SK-N-DZ (cell line): Measurements from ENCODE around the gene SERTAD3.
"Not testable (repeated sequence)": the region's sequence is repeated elsewhere in the genome, so short reads cannot be mapped to it uniquely, and the experiment has no call there.

Experiments used
- DNase-seq: peaks from one replicate; pipeline ENCODE4 v3.0.0-alpha.2; 2015; ENCODE audit warnings: low spot score
- small RNA-seq, 2 experiments: library from RNA; depleted of rRNA; stranded (forward); fragments of <200 nt; gene quantifications; one replicate each; pipeline ENCODE3, GENCODE V24; 2014

Gene SERTAD3

DNA sequence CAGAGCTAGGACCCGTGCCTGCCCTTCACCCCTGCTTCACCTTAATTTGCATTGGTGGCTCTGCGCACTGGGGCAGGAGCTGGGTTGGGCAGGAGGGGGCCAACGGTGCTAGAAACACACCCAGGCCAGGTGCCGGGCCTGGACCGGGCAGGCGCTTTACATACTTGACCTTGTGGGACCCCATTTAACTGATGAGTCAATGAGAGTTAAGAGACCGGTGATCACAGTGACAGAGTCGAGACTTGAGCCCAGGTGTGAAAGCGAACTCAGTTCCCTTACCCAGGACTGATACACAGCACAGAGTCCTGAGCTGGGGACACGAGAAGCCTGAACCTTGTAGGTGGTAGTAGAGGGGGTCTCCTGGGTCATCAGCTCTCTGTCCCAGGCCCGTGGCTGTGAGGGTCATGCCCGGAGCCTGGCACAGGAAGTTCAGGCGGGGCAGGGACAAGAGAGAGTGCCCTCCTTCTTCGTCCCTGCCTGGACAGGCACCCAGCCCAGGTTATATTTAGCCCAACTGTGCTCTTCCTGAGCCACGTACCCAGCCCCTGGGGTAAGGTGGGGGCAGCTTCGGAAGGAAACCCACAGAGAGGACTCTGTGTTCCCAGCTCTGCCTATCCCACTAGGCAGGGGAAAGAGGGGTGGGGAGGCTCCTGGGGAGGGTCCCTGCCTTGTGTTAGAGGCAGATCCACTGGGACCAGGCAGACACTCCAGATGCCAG, 32.9 kb downstream of the SERTAD3 start:
- DNase-seq: no peak

DNA sequence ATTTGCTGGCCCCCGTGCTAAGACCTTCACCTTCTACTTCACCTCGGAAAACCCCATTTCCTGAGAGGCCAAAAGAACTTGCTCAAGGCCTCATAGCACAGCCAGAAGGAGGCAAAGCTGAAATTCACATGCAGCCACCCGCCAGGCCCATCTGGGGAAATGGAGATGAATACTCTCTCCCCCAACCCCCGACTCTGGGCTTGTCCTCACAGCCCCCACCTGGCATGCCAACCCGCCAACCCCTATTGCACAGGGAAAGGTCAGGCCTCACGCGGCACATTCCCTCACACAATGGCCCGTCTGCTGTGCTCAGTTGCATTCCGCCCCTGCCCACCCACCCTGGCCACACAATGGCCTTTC, 34.1 kb downstream of the SERTAD3 start:
- DNase-seq: no peak

DNA sequence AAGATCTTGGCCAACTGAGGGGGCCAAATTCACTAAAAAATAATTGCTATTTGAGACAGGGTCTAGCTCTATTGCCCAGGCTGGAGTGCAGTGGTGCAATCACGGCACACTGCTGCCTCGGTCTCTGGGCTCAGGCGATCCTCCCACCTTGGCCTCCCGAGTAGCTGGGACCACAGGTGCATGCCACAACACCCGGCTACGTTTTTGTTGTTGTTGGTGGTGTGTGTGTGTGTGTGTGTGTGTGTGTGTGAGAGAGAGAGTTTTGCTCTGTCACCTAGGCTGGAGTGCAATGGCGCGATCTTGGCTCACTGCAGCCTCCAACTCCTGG, 35.6 kb downstream of the SERTAD3 start:
- DNase-seq: not testable (repeated sequence)

GRCh38 chr19:40407714-40408597, 36.2 kb downstream of the SERTAD3 start:
- DNase-seq: no peak

DNA sequence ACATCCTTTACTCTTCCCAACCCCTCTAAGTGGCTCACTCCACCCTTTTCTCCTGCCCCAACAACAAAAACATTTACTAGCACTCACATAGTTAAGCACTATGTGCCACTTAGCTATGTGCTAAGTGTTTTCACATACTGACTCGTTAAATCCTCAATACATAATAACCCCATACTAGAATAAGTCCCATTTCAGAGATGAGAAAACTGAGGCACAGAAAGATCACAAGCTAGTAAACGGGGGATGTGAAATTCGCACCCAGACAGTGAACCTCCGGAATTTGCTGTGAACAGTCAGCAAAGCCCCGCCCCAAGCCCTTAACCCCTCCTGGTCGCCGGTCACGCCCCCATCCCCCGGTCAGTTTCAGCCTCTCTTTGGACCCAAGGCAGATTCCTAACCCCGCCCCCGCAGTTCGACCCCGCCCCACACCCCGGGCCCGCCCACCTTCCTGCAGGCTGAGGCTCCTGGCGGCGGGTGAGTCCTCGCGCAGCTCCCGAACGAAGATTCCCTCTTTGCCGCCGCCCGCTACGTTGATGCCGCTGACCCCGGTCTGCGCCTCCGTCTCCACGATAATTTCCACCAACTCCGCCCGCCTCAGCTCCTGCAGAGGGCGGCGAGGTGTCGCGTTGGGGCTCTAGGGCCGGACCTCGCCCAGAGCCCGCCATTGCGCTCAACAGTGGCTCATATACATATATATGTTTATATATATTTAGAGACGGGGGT, 40.7 kb downstream of the SERTAD3 start:
- peak; percentile 78 for DNase-seq

- DNase-seq: no peak
Measured at GRCh38 chr19:40400559-40400958, 43.6 kb downstream of the SERTAD3 start.

- DNase-seq: peak; percentile 65
Measured at GRCh38 chr19:40398417-40399131, 45.6 kb downstream of the SERTAD3 start.

- no peak for DNase-seq
Measured at GRCh38 chr19:40397568-40397906, 46.6 kb downstream of the SERTAD3 start.

- DNase-seq: no peak
Measured at GRCh38 chr19:40396886-40397567, 47.1 kb downstream of the SERTAD3 start.

DNA sequence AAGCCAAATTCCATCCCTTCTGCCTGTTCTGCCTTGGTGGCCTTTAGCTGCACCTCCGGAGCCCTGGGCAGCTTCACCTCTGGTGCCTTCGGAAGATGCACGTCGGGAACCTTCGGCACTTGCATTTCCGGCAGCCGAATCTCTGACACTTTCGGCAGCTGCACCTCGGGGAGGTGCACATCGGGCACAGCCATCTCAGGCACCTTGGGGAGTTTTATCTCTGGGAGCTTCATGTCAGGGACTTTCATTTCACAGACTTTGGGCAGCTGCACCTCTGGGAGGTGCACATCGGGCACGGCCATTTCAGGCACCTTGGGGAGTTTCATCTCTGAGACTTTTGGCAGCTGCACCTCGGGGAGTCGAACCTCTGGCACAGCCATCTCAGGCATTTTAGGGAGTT, 48.2 kb downstream of the SERTAD3 start:
- DNase-seq: no peak

DNA sequence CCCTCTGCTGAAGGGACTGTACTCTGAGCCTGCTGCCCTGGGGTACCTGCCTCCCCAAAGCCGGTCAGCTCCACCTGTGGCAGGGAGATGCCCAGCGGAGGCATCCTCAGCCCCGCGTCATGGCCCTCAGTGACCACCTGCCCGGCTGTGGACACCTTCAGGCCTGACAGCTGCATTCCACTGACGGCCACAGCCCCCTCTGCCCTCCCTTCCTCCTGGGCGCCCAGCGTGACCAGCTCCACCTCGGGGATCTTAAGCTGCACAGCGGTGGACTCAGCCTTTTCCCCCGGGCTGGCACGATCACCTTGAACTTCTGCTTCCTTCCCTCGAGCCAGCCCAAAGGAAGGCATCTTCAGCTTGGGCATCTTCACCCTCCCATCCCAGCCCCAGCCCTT, 49.3 kb downstream of the SERTAD3 start:
- no peak for DNase-seq

DNA sequence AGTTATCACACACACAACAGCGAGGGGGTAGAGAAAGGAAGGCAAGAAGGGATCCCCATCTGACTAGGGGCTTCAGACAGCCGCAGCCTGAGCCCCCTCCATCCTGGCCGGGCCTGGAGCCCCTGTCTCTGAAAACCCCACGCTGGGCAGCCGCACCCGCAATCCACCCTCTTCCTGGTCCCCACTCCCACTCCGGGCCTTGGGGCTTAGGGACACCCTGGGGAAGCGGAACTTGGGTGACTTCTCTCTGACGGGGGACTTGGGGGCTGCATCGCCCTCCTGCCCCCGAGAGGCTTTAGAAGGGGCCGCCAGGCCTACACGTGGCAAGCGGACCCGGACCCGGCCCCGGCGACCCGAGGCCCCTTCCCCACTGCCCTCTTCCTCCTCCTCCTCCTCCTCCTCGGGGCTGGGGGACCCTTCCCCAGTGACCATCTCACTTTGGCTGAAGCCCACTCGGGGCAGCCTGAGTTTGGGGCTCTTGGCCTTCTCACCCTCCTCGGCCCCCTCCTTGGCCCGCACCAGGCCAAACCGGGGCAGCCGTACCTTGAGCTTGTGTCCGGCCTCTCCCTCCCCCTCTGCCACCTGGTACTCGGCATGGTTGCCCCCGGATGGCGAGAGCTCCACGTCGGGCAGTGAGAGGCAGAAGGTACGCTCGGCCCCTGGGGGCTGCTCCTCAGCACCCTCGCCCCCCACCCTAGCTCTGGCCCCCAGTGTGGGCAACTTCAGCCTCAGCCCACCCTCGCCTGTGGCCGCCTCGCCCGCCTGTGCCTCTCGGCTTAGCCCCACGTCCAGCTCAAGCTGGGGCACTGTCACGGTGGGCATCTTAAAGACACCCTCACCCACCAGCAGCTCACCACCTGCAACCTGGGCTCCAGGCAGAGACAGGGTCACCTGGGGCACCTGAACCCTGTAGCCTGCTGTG, 50.0 kb downstream of the SERTAD3 start:
- no peak for DNase-seq

DNA sequence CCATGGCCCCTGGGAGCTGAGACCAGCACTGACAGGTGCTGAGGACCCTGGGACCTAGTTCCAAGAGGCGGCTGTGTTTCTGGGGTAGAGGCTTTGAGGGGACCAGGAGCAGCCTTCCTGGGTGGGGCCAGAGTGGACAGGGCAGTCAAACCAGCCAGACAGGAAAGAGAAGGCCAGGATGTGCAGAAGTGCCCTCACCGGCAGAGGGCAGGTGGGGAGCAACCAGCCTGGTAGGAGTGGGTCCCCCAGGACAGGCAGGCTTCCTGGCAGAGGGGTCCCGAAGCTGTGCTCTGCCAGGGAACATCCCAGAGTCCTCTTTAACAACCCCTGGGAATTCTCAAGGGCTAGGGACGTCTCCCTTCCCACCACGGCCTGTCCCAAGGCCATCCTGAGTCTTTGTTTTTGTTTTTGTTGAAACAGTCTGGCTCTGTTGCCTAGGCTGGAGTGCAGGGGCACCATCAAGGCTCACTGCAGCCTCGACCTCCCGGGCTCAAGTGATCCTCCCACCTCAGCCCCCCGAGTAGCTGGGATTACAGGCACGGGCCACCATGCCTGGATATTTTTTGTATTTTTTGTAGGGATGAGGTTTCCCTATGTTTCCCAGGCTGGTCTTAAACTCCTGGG, 51.1 kb downstream of the SERTAD3 start:
- DNase-seq: no peak

DNA sequence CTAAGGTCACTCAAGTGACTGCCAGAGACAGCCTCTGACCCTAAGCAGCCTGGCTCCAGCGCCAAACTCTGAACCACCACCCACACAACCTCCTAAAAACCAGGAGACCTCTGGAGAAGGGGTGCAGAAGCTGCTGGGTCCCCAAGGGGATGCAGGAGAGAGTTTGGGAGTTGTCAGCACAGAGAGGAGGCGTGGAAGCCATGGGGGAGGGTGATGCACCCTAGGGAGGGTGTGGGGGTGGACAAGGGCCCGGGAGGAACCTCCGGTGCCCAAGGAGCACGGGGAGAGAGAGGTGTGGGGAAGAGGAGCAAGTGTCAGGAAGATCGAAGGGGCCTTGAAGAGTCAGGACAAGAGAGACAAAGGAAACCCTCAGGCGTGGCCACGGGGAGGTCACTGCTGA, 52.0 kb downstream of the SERTAD3 start:
- DNase-seq: no peak

Small RNA genes lying within 50 kb of the gene (small RNA-seq; reads per million reads assigned to genes)
- gene RF00017: 0 reads per million in 2 experiments
